ENCODE data around the gene ERBIN.
"Not testable (repeated sequence)": the region's sequence is repeated elsewhere in the genome, so short reads cannot be mapped to it uniquely, and the experiment has no call there.

ERBIN gene

DNA sequence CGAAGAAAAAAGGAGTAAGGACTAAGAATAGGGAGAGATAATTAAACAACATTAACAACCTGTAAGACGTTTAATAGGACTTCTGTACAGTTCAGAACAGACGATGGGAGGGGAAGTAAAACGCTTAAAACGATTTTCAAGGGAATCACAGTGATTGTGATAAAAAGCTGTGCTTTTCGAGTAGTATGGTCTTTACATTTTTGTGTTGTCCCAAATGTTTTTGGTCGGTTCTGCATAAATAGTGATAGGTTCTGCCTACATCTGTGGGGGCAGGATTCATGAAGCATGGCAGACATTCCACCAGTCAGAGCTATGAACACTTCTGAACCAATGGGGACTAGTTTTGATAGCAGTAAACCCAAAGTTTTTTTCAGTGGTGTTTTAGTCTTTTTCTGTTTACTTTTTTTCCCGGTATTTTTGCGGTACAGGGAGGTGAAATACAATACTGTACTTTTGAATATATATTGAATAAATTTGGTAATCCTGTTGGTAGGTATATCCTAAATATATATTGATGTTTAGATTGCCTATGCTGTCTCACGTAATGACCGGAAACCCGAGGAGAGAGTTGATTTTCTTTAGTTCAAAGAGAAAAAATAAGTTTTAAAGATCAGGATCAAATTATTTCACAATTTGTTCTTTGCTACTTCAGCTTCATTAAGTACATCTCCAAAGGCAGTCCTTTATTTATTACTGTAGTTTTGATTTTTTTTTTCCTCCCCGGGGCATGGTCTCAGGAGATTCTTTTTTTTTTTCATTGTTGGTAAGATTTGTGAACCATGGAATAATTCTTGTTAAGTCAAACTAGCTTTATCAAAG lies 1.3 kb downstream of the ERBIN start:
- Mint-ChIP-seq H3K4me3 (peak overlapping the region; percentile 100), H3K36me3 (no peaks in the 10 kb centered on the region), H3K27ac (peak overlapping the region; percentile 93), H3K27me3 (no peaks in the 10 kb centered on the region), H3K9me3 (ENCODE audit: low read depth) (no peaks in the 10 kb centered on the region), H3K4me1 (ENCODE audit: low read depth) (peaks cover 57% of the 10 kb centered on the region)

DNA sequence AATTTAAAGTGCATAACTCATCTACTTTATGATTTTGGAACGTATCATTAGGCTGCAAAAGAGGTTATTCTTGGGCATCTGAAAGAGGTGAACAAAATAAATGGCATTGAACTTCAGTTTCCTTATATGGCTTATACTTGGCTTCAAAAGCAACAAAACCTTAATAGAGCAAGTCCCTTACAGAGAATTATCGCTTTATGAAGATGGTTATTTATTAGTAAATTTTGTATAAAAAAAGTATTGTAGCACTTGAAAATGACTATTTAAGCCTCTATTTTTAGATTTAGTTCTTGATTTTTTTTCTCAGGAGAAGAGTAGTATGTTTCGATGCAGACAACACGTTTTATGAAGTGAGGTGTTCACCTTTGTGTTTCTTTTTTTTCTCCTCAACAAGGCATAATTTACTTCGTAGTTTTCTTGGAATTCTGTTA lies 2.0 kb downstream of the ERBIN start:
- H3K9me3 Mint-ChIP-seq (ENCODE audit: low read depth) = no peaks in the 10 kb centered on the region
- H3K4me1 Mint-ChIP-seq (ENCODE audit: low read depth) = peaks cover 63% of the 10 kb centered on the region
- peak overlapping the region; percentile 93 for H3K27ac Mint-ChIP-seq
- no peaks in the 10 kb centered on the region for H3K36me3 Mint-ChIP-seq
- H3K4me3 Mint-ChIP-seq = peak overlapping the region; percentile 100
- H3K27me3 Mint-ChIP-seq = no peaks in the 10 kb centered on the region

DNA sequence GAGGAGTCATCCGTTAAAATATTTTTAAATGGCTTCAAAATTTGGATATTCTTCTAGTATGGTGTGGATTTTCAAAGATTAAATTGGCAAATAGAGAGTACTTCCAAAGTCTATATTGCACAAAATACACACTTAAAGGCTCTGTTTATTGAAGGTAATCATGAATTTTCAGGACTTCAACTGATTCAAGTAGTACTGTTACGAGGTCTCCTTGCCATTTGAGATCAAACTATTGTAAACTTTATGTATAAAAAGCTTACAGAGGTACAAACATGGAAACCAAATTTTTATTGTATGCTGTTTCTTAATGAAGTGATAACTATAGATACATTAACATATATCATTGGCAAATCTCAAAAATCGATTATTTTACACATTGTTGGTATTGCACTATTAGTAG lies 2.5 kb downstream of the ERBIN start:
- peaks cover 62% of the 10 kb centered on the region for H3K4me1 Mint-ChIP-seq (ENCODE audit: low read depth)
- H3K36me3 Mint-ChIP-seq = no peaks in the 10 kb centered on the region
- peak overlapping the region; percentile 100 for H3K4me3 Mint-ChIP-seq
- H3K27me3 Mint-ChIP-seq = no peaks in the 10 kb centered on the region
- H3K27ac Mint-ChIP-seq = no peak overlapping the region
- H3K9me3 Mint-ChIP-seq (ENCODE audit: low read depth) = no peaks in the 10 kb centered on the region

DNA sequence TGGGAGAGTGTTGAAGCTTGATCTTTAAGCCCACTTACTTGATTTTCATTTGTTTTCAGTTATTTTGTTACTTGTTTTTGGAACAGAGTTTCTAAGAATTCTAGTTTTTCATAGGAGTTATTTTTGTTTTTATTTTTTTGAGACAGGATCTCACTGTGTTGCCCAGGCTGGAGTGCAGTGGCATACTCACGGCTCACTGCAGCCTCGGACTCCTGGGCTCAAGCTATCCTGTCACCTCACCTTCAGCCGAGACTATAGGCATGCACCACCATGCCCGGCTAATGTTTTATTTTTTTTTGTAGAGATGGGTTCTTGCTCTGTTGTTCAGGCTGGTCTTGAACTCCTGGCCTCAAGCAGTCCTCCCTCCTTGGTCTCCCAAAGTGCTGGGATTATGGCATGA lies 6.3 kb downstream of the ERBIN start:
- peaks cover 84% of the 10 kb centered on the region for H3K4me1 Mint-ChIP-seq (ENCODE audit: low read depth)
- no peaks in the 10 kb centered on the region for H3K9me3 Mint-ChIP-seq (ENCODE audit: low read depth)
- no peaks in the 10 kb centered on the region for H3K36me3 Mint-ChIP-seq
- H3K27ac Mint-ChIP-seq = peak overlapping the region; percentile 64
- peak overlapping the region; percentile 1 for H3K4me3 Mint-ChIP-seq
- H3K27me3 Mint-ChIP-seq = no peaks in the 10 kb centered on the region

DNA sequence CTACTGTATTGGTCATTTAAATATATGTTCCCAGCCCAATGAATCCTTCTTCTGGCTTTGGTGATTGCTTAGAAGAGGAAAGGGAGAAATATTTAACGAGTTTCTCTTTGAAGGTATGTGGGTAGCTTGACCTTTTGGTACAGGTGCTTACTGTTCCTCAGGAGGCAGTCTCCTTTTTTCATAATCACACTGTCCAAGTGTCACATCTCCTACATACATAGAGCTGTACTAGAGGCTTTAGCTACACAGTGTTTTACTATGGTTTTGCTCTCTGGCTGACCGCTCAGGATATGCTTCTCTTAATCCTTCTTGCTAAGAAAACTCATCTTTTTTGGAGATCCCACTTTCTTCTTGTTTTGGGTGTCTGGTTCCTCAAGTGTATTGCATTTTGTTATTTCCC lies 6.9 kb downstream of the ERBIN start:
- Mint-ChIP-seq H3K27ac (peak overlapping the region; percentile 64), H3K9me3 (ENCODE audit: low read depth) (no peaks in the 10 kb centered on the region), H3K4me3 (peak overlapping the region; percentile 1), H3K36me3 (peaks cover 3% of the 10 kb centered on the region), H3K4me1 (ENCODE audit: low read depth) (peaks cover 82% of the 10 kb centered on the region), H3K27me3 (no peaks in the 10 kb centered on the region)

DNA sequence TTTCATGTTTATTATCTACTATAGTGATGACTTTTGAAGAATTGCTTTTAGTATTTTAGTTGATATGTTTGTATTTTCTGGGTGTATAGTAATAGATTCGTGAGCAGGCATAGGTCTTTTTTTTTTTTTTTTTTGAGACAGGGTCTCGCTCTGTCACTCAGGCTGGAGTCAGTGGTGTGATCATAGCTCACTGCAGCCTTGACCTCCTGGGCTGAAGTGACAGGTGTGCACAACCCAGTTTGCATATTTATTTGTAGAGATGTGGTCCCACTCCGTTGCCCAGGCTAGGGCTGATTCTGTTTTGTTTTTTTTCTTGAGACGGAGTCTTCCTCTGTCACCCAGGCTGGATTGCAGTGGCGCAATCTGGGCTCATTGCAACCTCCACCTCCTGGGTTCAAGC lies 11.9 kb downstream of the ERBIN start:
- Mint-ChIP-seq H3K4me3 (no peak overlapping the region), H3K27ac (peak overlapping the region; percentile 81), H3K9me3 (ENCODE audit: low read depth) (no peaks in the 10 kb centered on the region), H3K27me3 (no peaks in the 10 kb centered on the region), H3K36me3 (peaks cover 6% of the 10 kb centered on the region), H3K4me1 (ENCODE audit: low read depth) (peaks cover 49% of the 10 kb centered on the region)

DNA sequence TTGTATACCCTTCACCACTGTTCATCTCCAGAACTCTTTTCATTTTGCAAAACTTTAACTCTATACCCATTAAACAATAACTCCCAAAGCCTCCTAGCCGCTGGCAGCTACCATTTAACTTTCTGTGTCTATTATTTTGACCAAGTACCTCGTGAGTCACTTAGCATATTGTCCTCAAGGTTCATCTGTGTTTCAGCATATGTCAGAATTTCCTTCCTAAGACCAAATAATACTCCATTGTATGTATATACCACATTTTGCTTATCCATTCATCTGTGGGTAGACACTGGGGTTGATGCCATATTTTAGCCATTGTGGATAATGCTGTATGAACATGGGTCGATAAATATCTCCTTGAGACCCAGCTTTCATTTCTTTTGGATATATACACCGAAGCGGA lies 17.4 kb downstream of the ERBIN start:
- H3K27me3 Mint-ChIP-seq = no peaks in the 10 kb centered on the region
- peaks cover 4% of the 10 kb centered on the region for H3K9me3 Mint-ChIP-seq (ENCODE audit: low read depth)
- H3K4me1 Mint-ChIP-seq (ENCODE audit: low read depth) = peaks cover 39% of the 10 kb centered on the region
- peaks cover 16% of the 10 kb centered on the region for H3K36me3 Mint-ChIP-seq
- H3K27ac Mint-ChIP-seq = peak overlapping the region; percentile 70
- no peak overlapping the region for H3K4me3 Mint-ChIP-seq

DNA sequence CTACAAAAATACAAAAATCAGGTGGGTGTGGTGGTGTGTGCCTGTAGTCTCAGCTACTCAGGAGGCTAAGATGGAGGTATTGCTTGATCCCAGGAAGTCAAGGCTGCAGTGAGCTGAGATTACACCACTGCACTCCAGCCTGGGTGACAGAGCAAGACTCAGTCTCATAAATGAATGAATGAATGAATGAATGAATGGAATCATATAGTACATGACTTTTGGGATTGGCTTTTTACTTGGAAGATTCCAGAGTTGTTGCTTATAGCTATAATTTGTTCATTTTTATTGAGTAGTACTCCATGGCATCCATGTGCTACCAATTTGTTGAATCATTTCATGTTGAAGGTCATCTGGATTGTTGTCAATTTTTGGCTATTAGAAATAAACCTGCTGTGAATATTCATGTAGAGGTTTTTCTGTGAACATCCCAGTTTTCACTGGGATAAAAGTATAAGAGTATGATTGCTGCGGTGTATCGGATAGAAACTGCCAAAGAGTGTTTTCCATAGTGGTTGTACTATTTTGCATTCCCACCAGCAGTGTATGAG lies 19.9 kb downstream of the ERBIN start:
- Mint-ChIP-seq H3K4me3 (no peak overlapping the region), H3K9me3 (ENCODE audit: low read depth) (peaks cover 4% of the 10 kb centered on the region), H3K4me1 (ENCODE audit: low read depth) (peaks cover 57% of the 10 kb centered on the region), H3K27ac (no peak overlapping the region), H3K36me3 (peaks cover 16% of the 10 kb centered on the region), H3K27me3 (no peaks in the 10 kb centered on the region)

DNA sequence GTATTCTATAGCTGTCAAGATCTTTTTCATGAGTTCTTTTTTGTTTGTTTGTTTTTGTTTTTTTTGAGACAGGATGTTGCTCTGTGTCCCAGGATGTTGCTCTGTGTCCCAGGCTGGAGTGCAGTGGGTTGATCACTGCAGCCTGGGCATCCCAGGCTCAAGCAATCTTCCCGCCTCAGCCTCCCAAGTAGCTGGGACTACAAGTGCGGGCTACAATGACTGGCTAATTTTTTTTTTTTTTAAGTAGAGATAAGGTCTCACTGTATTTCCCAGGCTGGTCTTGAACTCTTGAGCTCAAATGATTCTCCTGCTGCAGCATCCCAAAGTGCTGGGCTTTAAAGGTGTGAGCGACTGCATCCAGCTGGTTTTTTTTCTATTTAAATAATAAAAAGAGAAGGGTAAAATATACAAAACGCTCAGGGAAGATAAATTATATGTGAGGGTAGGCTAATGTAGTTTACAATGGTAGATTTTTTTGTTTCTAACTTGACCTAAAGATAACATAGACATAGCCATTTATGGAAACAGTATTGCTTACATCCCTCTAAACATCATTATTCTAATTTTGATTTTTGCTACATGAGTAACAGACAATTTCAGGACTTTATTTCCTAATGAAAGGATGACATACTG lies 21.9 kb downstream of the ERBIN start:
- Mint-ChIP-seq H3K27ac (no peak overlapping the region), H3K36me3 (peaks cover 17% of the 10 kb centered on the region)

DNA sequence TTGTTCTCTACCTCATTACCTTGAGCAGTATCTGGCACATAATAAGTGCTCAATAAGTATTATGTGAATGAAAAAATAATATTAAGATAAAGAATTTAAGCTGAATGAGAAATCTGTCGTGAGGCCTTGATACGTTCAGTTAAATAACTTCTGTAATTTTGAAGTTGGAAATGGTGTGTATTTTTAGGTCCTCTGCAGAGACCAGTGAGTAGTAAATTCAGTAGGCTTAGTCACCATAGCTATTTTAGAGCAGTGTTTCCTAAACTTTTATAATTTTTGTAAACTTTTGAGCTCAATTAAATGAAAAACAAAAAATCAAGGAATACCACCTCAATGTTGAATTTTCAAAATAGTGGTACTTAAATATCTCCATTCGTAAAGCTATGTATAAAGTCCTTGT lies 25.0 kb downstream of the ERBIN start:
- Mint-ChIP-seq H3K4me1 (ENCODE audit: low read depth) (peaks cover 64% of the 10 kb centered on the region), H3K9me3 (ENCODE audit: low read depth) (no peaks in the 10 kb centered on the region), H3K4me3 (no peak overlapping the region), H3K27me3 (no peaks in the 10 kb centered on the region), H3K36me3 (peaks cover 8% of the 10 kb centered on the region), H3K27ac (peak overlapping the region; percentile 25)

More for the DNA sequence above, 21.9 kb downstream of the ERBIN start:
- no peak overlapping the region for H3K4me3 Mint-ChIP-seq
- H3K27me3 Mint-ChIP-seq = no peaks in the 10 kb centered on the region
- H3K4me1 Mint-ChIP-seq (ENCODE audit: low read depth) = peaks cover 61% of the 10 kb centered on the region
- peaks cover 4% of the 10 kb centered on the region for H3K9me3 Mint-ChIP-seq (ENCODE audit: low read depth)

DNA sequence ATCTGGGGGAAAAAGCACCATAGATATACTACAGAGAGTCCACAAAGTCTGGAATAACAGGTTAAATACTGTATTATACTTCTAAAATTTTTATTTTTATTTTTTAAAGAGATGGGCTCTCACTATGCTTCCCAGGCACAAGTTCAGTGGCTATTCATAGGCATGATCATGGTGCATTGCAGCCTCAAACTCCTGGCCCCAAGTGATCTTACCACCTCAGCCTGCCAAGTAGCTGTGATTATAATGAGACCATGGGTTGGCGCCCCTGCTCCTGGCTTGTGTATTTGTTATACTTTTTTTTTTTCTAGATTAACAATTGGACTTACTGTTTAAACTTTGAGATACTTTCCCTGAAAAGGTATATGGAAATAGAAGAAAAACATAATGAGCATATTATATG lies 25.9 kb downstream of the ERBIN start:
- Mint-ChIP-seq H3K4me3 (no peak overlapping the region), H3K27ac (peak overlapping the region; percentile 28), H3K27me3 (no peaks in the 10 kb centered on the region), H3K9me3 (ENCODE audit: low read depth) (no peaks in the 10 kb centered on the region), H3K36me3 (peaks cover 4% of the 10 kb centered on the region), H3K4me1 (ENCODE audit: low read depth) (peaks cover 61% of the 10 kb centered on the region)

DNA sequence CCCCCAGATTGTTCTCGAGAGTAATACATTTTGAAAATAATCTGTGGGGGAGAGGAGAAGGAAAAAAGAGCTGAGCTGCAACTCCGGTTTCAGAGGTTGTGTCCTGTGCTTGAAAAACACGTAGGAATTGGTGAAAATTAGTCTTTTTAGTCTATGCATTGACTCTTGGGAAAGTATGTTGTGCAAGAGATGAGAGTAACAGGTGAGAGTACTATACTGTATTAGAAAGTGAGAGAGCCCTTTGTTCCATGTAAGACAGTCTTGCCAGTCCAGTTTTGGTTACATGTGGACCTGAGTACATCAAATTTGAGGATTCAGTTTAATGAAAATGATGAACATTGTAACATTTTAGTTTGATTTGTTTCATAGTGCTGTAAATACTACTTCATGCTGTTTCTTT lies 27.8 kb downstream of the ERBIN start:
- no peak overlapping the region for H3K4me3 Mint-ChIP-seq
- H3K4me1 Mint-ChIP-seq (ENCODE audit: low read depth) = peaks cover 56% of the 10 kb centered on the region
- no peaks in the 10 kb centered on the region for H3K9me3 Mint-ChIP-seq (ENCODE audit: low read depth)
- peak overlapping the region; percentile 76 for H3K27ac Mint-ChIP-seq
- no peaks in the 10 kb centered on the region for H3K27me3 Mint-ChIP-seq
- H3K36me3 Mint-ChIP-seq = peaks cover 7% of the 10 kb centered on the region

DNA sequence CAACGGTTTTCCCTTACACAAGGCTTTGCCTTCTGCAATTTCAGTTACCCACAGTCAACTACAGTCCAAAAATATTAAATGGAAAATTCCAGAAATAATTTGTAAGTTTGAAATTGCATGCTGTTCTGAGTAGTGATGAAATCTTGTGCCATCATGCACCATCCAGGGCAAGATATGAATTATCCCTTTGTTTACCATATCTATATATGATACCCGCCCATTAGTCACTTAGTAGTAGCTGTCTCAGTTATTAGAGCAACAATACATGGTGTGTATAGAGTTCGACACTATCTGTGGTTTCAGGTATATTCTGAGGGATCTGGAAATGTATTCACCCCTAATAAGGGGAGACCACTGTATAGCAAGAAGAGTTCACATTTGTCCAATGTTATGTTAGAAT lies 29.4 kb downstream of the ERBIN start:
- H3K27me3 Mint-ChIP-seq = no peaks in the 10 kb centered on the region
- peaks cover 7% of the 10 kb centered on the region for H3K36me3 Mint-ChIP-seq
- H3K4me1 Mint-ChIP-seq (ENCODE audit: low read depth) = peaks cover 60% of the 10 kb centered on the region
- no peaks in the 10 kb centered on the region for H3K9me3 Mint-ChIP-seq (ENCODE audit: low read depth)
- H3K27ac Mint-ChIP-seq = peak overlapping the region; percentile 67
- H3K4me3 Mint-ChIP-seq = peak overlapping the region; percentile 3

DNA sequence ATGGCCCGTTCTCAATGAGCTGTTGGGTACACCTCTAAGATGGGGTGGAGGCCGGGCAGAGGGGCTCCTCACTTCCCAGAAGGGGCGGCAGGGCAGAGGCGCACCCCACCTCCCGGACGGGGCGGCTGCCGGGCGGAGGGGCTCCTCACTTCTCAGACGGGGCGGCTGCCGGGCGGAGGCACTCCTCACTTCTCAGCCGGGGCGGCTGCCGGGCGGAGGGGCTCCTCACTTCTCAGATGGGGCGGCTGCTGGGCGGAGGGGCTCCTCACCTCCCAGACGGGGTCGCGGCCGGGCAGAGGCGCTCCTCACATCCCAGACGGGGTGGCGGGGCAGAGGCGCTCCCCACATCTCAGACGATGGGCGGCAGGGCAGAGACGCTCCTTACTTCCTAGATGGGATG lies 31.3 kb downstream of the ERBIN start:
- H3K27ac Mint-ChIP-seq; H3K9me3 Mint-ChIP-seq (ENCODE audit: low read depth); H3K4me3 Mint-ChIP-seq; H3K36me3 Mint-ChIP-seq; H3K27me3 Mint-ChIP-seq: not testable (repeated sequence)
- peaks cover 66% of the 10 kb centered on the region for H3K4me1 Mint-ChIP-seq (ENCODE audit: low read depth)

DNA sequence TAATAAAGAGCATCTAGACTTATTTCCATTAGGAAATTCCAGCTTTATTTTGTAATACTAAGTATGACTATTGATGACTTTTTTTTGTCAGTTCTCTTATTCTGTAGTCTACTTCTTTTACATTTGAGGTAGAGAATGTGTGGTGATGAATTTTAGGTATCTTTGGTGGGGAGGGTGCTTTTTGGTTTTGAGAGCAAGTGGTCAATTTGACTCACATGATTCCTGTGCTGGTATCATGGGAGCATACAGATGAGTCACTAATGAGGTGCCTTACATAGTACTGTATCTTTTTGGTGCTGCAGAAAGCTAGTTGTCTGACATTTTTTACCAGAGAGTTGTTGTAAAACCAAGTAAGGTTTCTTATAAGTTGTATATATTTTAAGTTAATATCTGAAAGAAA lies 35.3 kb downstream of the ERBIN start:
- Mint-ChIP-seq H3K9me3 (ENCODE audit: low read depth) (no peaks in the 10 kb centered on the region), H3K27ac (peak overlapping the region; percentile 22), H3K4me1 (ENCODE audit: low read depth) (peaks cover 65% of the 10 kb centered on the region), H3K36me3 (peaks cover 7% of the 10 kb centered on the region), H3K4me3 (peak overlapping the region; percentile 17), H3K27me3 (no peaks in the 10 kb centered on the region)
